ENCODE data around the gene C3orf33.

C3orf33 gene

GRCh38 chr3:155790272-155790925 lies 15.7 kb downstream of the C3orf33 start:
- ATAC-seq = no peak
- TF ChIP-seq GLIS3 (CRISPR knock-in tag; IDR thresholded peaks at IDR 0.05) (no peak), TCF4 (CRISPR knock-in tag; IDR thresholded peaks at IDR 0.05; ENCODE audit: borderline replicate concordance) (no peak), ZC3H10 (CRISPR knock-in tag; IDR thresholded peaks at IDR 0.05) (no peak), SNAI2 (CRISPR knock-in tag; IDR thresholded peaks at IDR 0.05) (no peak)
- TF ChIP-seq, protein P1, sequence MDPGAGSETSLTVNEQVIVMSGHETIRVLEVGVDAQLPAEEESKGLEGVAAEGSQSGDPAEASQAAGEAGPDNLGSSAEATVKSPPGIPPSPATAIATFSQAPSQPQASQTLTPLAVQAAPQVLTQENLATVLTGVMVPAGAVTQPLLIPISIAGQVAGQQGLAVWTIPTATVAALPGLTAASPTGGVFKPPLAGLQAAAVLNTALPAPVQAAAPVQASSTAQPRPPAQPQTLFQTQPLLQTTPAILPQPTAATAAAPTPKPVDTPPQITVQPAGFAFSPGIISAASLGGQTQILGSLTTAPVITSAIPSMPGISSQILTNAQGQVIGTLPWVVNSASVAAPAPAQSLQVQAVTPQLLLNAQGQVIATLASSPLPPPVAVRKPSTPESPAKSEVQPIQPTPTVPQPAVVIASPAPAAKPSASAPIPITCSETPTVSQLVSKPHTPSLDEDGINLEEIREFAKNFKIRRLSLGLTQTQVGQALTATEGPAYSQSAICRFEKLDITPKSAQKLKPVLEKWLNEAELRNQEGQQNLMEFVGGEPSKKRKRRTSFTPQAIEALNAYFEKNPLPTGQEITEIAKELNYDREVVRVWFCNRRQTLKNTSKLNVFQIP (CRISPR knock-in tag; IDR thresholded peaks at IDR 0.05; ENCODE audit: borderline replicate concordance, low read depth) = no peak

GRCh38 chr3:155785662-155786295 lies 20.3 kb downstream of the C3orf33 start:
- ATAC-seq = no peak
- TF ChIP-seq RARB (CRISPR knock-in tag; IDR thresholded peaks at IDR 0.05) (no peak), ISL1 (CRISPR knock-in tag; IDR thresholded peaks at IDR 0.05) (no peak), ARNTL (CRISPR knock-in tag; IDR thresholded peaks at IDR 0.05; ENCODE audit: borderline replicate concordance, low read depth) (no peak), PPARA (CRISPR knock-in tag; IDR thresholded peaks at IDR 0.05; ENCODE audit: borderline replicate concordance) (no peak), ZC3H10 (CRISPR knock-in tag; IDR thresholded peaks at IDR 0.05) (no peak), BACH2 (CRISPR knock-in tag; IDR thresholded peaks at IDR 0.05; ENCODE audit: borderline replicate concordance) (no peak), SNAI2 (CRISPR knock-in tag; IDR thresholded peaks at IDR 0.05) (no peak), GLIS3 (CRISPR knock-in tag; IDR thresholded peaks at IDR 0.05) (no peak), ZFP30 (CRISPR knock-in tag; IDR thresholded peaks at IDR 0.05) (no peak), ZNF8 (CRISPR knock-in tag; IDR thresholded peaks at IDR 0.05) (no peak), OSR1 (CRISPR knock-in tag; IDR thresholded peaks at IDR 0.05) (no peak), ZNF70 (CRISPR knock-in tag; IDR thresholded peaks at IDR 0.05) (no peak), CSRNP3 (CRISPR knock-in tag; IDR thresholded peaks at IDR 0.05) (no peak)
- TF ChIP-seq, protein P1 (CRISPR knock-in tag; IDR thresholded peaks at IDR 0.05; ENCODE audit: borderline replicate concordance, low read depth) = no peak

DNA sequence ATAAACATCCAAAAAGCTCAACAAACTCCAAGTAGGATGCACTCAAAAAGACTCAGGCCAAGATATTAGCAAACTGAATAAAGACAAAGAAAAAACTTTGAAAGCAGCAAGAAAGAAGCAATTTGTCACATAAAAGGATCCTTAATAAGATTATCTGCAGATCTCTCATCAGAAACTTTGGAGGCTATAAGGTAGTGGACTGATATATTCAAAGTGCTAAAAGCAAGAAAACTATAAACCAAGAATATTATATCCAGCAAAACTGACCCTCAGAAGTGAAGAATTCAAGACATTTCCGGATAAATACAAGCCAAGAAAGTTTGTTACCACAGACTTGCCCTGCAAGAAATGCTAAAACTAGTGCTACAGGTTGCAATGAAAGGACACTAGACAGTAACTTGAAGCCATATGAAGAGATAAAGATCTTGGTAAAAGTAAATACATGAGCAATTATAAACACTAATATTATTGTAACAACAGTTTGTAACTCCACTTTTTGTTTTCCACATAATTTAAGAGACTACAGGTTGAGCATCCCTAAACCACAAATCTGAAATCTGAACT lies 23.6 kb downstream of the C3orf33 start:
- TF ChIP-seq SNAI2 (CRISPR knock-in tag; IDR thresholded peaks at IDR 0.05) = no peak
- TF ChIP-seq OSR1 (CRISPR knock-in tag; IDR thresholded peaks at IDR 0.05) = no peak
- no peak for TF ChIP-seq ESRRG (CRISPR knock-in tag; IDR thresholded peaks at IDR 0.05)
- no peak for TF ChIP-seq ISL1 (CRISPR knock-in tag; IDR thresholded peaks at IDR 0.05)
- no peak for TF ChIP-seq ZNF8 (CRISPR knock-in tag; IDR thresholded peaks at IDR 0.05)
- no peak for TF ChIP-seq PATZ1 (CRISPR knock-in tag; IDR thresholded peaks at IDR 0.05; ENCODE audit: borderline replicate concordance)
- no peak for TF ChIP-seq RARB (CRISPR knock-in tag; IDR thresholded peaks at IDR 0.05)
- ATAC-seq = no peak

- no peak for ATAC-seq
- TF ChIP-seq BACH2 (CRISPR knock-in tag; IDR thresholded peaks at IDR 0.05; ENCODE audit: borderline replicate concordance) (no peak), CSDC2 (CRISPR knock-in tag; IDR thresholded peaks at IDR 0.05) (no peak), ZC3H10 (CRISPR knock-in tag; IDR thresholded peaks at IDR 0.05) (no peak), OSR1 (CRISPR knock-in tag; IDR thresholded peaks at IDR 0.05) (no peak), PATZ1 (CRISPR knock-in tag; IDR thresholded peaks at IDR 0.05; ENCODE audit: borderline replicate concordance) (no peak), ESRRG (CRISPR knock-in tag; IDR thresholded peaks at IDR 0.05) (no peak), RARB (CRISPR knock-in tag; IDR thresholded peaks at IDR 0.05) (no peak), ZNF565 (CRISPR knock-in tag; conservative IDR thresholded peaks at IDR 0.05; ENCODE audit: low read depth) (no peak), PPARA (CRISPR knock-in tag; IDR thresholded peaks at IDR 0.05; ENCODE audit: borderline replicate concordance) (no peak)
- TF ChIP-seq, protein P2, sequence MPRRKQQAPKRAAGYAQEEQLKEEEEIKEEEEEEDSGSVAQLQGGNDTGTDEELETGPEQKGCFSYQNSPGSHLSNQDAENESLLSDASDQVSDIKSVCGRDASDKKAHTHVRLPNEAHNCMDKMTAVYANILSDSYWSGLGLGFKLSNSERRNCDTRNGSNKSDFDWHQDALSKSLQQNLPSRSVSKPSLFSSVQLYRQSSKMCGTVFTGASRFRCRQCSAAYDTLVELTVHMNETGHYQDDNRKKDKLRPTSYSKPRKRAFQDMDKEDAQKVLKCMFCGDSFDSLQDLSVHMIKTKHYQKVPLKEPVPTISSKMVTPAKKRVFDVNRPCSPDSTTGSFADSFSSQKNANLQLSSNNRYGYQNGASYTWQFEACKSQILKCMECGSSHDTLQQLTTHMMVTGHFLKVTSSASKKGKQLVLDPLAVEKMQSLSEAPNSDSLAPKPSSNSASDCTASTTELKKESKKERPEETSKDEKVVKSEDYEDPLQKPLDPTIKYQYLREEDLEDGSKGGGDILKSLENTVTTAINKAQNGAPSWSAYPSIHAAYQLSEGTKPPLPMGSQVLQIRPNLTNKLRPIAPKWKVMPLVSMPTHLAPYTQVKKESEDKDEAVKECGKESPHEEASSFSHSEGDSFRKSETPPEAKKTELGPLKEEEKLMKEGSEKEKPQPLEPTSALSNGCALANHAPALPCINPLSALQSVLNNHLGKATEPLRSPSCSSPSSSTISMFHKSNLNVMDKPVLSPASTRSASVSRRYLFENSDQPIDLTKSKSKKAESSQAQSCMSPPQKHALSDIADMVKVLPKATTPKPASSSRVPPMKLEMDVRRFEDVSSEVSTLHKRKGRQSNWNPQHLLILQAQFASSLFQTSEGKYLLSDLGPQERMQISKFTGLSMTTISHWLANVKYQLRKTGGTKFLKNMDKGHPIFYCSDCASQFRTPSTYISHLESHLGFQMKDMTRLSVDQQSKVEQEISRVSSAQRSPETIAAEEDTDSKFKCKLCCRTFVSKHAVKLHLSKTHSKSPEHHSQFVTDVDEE (CRISPR knock-in tag; IDR thresholded peaks at IDR 0.05) = no peak
These were observed 25.8 kb downstream of the C3orf33 start for GRCh38 chr3:155780291-155780690.
